Right ventricle myocardium inferior (tissue), 1 donor: Measurements from ENCODE around the gene TTC31. TPM values are rescaled to one million over a fixed set of nuclear protein-coding genes. Genes with fewer than 3 reads are reported as not detected.

Source experiments
- ATAC-seq: fragments of 200-7000 bp; cut with Tn5 transposase; one replicate; pipeline ENCODE4 v1.9.1; 2020; ENCODE audit warnings: mild to moderate bottlenecking, moderate library complexity
- DNase-seq: peaks from one replicate; pipeline ENCODE4 v3.0.0; 2021; ENCODE audit errors: missing footprints
- intact Hi-C: fragments of 100-400 bp; cut with DNase I; formaldehyde crosslinking; loops from one replicate; pipeline ENCODE4 v1.11.0; 2022
- total RNA-seq: library from RNA; stranded (reverse); fragmentation: NEBNext Ultra II Directional; extraction: Animal tissue kit (Norgen Biotek cat#: 25700); gene quantifications from one replicate; pipeline ENCODE4 v1.2.1, GENCODE V29; 2021
- donor health status: DM: no; HTN: yes; CAD: no; lungs with severe emphysema.

The TTC31 gene
- total RNA-seq, 1 donor from 2014 or later = 12.2 TPM

- no peak for ATAC-seq
- no peak for DNase-seq
- intact Hi-C loops = no loop called here
Observed at GRCh38 chr2:74532222-74532621, 49.3 kb downstream of the TTC31 start.

DNA sequence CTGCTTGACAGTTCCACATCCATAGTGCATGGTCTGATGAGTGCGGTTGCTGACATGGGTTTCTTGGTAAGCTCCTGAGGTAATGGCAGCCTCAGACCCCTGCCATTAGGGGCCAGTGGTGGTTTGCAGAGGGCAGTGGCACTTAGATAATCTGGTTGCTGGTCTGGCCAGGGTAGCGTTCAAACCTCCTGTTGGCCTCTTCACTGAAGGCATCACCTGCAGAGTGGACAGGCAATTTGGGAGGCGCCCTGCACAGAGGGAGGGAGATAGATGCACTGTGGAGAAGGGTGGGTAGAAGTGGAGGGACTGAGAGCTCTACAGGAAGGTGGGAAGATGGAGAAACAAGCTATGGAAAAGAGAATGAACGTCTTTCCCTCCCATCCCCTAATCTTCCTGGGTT, 50.6 kb downstream of the TTC31 start:
- no peak for DNase-seq
- intact Hi-C loops = no loop called here
- ATAC-seq = no peak

DNA sequence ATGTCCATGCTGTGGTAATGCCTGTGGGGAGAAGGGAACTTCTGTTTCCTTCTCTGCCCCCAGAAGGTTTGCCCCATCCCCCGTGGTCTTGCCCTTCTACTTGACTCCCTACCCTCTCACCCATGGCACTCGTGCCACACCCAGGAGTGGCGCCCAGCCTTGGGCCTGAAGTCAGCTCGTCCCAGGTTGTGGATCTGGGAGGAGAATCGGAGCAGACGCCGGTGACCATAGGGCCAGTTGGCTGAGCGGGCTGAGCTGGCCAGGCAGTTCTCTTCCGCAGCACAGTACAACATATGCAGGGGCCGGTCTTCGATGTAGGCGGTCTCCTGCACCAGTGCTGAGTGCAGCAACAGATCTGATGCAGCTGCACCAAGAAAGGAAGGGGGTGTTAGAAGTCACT, 51.5 kb downstream of the TTC31 start:
- DNase-seq = no peak
- intact Hi-C loops = no loop called here
- ATAC-seq = no peak

DNA sequence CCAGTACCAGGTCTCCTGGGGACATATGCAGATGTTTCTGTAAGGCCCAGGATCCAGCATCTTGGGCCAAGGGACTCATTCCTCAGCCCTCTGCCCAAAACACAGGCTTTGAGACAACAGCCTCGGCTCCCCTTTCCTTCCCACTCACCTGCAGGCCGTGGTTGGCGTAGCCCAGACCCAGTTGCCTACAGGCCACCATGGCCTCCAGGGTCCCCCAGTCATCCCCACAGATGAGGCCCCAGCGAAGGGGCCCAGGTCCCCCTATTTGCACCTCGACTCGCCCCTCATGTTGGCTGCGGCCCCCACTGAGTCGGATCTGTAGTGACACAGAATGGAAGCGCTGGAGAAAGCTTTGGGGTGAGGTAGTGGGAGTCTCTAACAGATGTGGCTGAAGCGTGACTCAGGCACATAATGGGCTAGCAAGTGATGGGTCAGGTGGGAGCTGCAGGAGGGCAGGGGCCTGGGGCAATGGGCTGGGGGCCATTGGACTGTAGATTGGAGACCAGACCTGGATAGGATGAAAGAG, 52.6 kb downstream of the TTC31 start:
- intact Hi-C loops = no loop called here
- DNase-seq = no peak

GRCh38 chr2:74536166-74536950, 53.5 kb downstream of the TTC31 start:
- intact Hi-C loops = no loop called here
- ATAC-seq (no peak), DNase-seq (no peak)

More for the DNA sequence above, 52.6 kb downstream of the TTC31 start:
- no peak for ATAC-seq

DNA sequence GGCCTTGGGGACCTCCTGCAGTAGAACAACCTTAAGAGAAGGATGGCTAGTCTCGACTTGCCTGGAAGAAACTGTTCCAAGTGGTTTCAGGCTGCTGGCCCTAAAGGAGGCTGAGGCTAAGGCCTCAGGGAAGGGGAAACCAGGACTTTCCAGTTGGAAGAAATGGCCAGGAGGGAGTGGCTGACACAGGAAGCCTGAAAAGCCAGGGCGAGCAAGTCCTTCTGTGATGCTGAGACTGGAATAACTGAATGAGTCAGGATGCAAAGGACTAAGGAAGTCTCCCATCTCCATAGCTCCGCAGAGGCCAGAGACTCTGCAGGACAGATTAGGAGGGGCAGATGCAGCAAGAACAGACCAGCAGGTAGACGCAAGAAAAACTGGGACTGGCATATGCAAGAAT, 54.3 kb downstream of the TTC31 start:
- intact Hi-C loops = no loop called here
- ATAC-seq (no peak), DNase-seq (no peak)

DNA sequence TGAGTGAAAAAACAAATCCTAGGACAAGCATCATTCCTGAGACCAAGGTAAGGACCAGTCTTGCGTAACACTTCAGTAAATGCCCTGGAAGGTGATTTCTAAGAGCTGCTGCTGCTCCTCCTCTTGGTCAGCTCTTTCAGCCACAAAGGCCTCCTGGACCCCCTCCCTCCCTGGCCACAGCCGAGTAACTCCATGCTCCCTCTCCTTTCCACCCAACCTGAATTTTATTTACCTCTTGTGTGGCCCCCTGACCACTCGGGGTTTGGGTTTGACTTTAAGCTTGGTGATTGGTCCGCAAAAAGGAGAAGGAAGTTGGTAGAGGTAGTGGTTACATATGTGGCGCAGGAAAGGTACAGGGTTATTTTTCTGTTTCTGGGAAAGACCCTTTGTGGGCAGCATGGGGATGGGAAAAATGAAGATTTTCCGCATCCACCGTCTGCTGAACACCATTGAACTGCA, 56.0 kb downstream of the TTC31 start:
- intact Hi-C loops = no loop called here
- DNase-seq (no peak), ATAC-seq (no peak)

DNA sequence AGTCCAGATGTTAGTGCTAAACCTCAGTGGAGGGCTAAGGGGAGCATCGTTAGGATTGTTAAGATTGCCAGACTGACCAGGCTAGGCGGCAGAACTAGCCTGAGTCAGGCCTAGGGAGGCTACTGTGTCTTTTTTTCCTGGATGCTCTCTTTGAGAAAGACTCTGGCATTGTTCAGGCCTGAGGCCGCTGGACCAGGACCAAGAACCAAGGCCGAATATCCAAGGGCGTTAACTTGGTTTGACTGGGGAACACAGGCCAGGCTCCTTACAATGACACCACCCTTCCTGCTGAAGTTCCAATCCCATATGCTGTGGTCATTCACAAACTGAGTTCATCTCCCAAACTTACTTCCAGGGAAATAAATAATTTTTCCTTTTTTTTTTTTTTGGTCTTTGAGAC, 57.4 kb downstream of the TTC31 start:
- ATAC-seq = peak; percentile 84
- intact Hi-C loops = no loop called here
- DNase-seq = no peak

GRCh38 chr2:74542978-74543377, 60.1 kb downstream of the TTC31 start:
- intact Hi-C loops = no loop called here
- DNase-seq = no peak
- no peak for ATAC-seq

Other genes with a start within 250 kb of the TTC31 start
- gene SLC4A5, start 139.7 kb upstream of the TTC31 start, total RNA-seq = 1.1 TPM
- 182 TPM for gene DCTN1, start 102.8 kb upstream of the TTC31 start, total RNA-seq
- gene C2orf81, start 61.5 kb upstream of the TTC31 start, total RNA-seq = 1.1 TPM
- 3.0 TPM for gene WDR54, start 61.4 kb upstream of the TTC31 start, total RNA-seq
- 16.4 TPM for gene RTKN, start 41.1 kb upstream of the TTC31 start, total RNA-seq
- 15.7 TPM for gene INO80B, start 28.0 kb upstream of the TTC31 start, total RNA-seq
- 44.3 TPM for gene WBP1, start 24.6 kb upstream of the TTC31 start, total RNA-seq
- 20.7 TPM for gene MOGS, start 17.7 kb upstream of the TTC31 start, total RNA-seq
- 167 TPM for gene MRPL53, start 10.4 kb upstream of the TTC31 start, total RNA-seq
- gene CCDC142, start 83 bp upstream of the TTC31 start, total RNA-seq = 8.3 TPM
- gene LBX2, start 16.5 kb downstream of the TTC31 start, total RNA-seq = 0.43 TPM
- 26.7 TPM for gene PCGF1, start 24.6 kb downstream of the TTC31 start, total RNA-seq
- gene TLX2, start 31.4 kb downstream of the TTC31 start, total RNA-seq = not detected
- not detected for gene DQX1, start 43.1 kb downstream of the TTC31 start, total RNA-seq
- gene AUP1, start 46.6 kb downstream of the TTC31 start, total RNA-seq = 53.7 TPM
- 29.2 TPM for gene HTRA2, start 46.9 kb downstream of the TTC31 start, total RNA-seq
- 4.8 TPM for gene LOXL3, start 70.9 kb downstream of the TTC31 start, total RNA-seq
- gene DOK1, start 71.6 kb downstream of the TTC31 start, total RNA-seq = 4.9 TPM
- not detected for gene M1AP, start 165.2 kb downstream of the TTC31 start, total RNA-seq
- gene SEMA4F, start 171.2 kb downstream of the TTC31 start, total RNA-seq = 3.7 TPM